PFSK-1 (cell line): ENCODE data around the gene SYT6.

Experiments used
- FOXP2 ChIP-seq: optimal IDR thresholded peaks from 2 replicates; pipeline ENCODE3; 2011; ENCODE audit warnings: borderline replicate concordance, control low read depth, inconsistent platforms; ENCODE audit not compliant: insufficient read depth; ENCODE audit errors: extremely low read length, extremely low read depth
- POLR2AphosphoS5 ChIP-seq: IDR thresholded peaks from 2 replicates; pipeline ENCODE4 v1.6.1; 2012; ENCODE audit warnings: low read depth, mild to moderate bottlenecking, control low read depth, low read length, moderate library complexity
- SIN3A ChIP-seq: IDR thresholded peaks from 2 replicates; pipeline ENCODE4 v1.6.1; 2012; ENCODE audit warnings: mild to moderate bottlenecking, low read length, moderate library complexity, borderline replicate concordance; ENCODE audit not compliant: insufficient read depth
- TAF1 ChIP-seq: IDR thresholded peaks from 2 replicates; pipeline ENCODE4 v1.6.1; 2012; ENCODE audit warnings: low read length, control low read depth, borderline replicate concordance; ENCODE audit not compliant: insufficient read depth
- TF ChIP-seq, protein P1 (sequence below), 2 experiments: IDR thresholded peaks; 2 replicates each; pipeline versions ENCODE4 v1.6.1 to v1.8.0; 2011 to 2012; ENCODE audit warnings: low read depth in 2 of 2, low read length in 2 of 2, control low read depth in 1 of 2, inconsistent platforms in 1 of 2, mild to moderate bottlenecking in 1 of 2, moderate library complexity in 1 of 2; ENCODE audit not compliant: insufficient read depth in 1 of 2

DNA sequence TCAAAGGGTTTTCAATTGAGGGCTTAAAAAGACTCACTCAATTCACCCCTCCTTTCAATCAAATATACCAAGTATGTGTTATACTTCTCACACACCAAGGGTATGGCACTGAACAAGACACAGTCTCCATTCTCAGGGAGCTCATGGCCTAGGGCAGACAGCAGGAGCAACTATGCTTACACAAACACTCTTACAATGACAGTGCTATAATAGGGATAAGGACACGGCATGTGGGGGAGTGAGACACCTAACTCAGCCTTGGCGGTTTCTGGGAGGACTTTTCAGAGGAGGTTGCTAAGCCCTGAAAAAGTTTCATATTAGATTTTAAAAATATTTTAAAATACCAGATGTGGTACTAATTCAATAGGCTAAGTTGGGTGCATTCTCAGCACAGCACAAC lies 22.7 kb upstream of the SYT6 start:
- TF ChIP-seq POLR2AphosphoS5 (no peak), SIN3A (no peak), TAF1 (no peak), FOXP2 (no peak)
- TF ChIP-seq, protein P1, sequence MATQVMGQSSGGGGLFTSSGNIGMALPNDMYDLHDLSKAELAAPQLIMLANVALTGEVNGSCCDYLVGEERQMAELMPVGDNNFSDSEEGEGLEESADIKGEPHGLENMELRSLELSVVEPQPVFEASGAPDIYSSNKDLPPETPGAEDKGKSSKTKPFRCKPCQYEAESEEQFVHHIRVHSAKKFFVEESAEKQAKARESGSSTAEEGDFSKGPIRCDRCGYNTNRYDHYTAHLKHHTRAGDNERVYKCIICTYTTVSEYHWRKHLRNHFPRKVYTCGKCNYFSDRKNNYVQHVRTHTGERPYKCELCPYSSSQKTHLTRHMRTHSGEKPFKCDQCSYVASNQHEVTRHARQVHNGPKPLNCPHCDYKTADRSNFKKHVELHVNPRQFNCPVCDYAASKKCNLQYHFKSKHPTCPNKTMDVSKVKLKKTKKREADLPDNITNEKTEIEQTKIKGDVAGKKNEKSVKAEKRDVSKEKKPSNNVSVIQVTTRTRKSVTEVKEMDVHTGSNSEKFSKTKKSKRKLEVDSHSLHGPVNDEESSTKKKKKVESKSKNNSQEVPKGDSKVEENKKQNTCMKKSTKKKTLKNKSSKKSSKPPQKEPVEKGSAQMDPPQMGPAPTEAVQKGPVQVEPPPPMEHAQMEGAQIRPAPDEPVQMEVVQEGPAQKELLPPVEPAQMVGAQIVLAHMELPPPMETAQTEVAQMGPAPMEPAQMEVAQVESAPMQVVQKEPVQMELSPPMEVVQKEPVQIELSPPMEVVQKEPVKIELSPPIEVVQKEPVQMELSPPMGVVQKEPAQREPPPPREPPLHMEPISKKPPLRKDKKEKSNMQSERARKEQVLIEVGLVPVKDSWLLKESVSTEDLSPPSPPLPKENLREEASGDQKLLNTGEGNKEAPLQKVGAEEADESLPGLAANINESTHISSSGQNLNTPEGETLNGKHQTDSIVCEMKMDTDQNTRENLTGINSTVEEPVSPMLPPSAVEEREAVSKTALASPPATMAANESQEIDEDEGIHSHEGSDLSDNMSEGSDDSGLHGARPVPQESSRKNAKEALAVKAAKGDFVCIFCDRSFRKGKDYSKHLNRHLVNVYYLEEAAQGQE (IDR thresholded peaks at IDR 0.05; ENCODE audit: insufficient read depth in 1 of 2, low read depth in 2 of 2, low read length in 2 of 2): no peak
